Thyroid gland (tissue), 4 donors: ENCODE data around the gene SPATA24.

Experiments
- POLR2A ChIP-seq, 2 donors: fragments of 450-650 bp; IDR thresholded peaks; one replicate each; pipeline ENCODE4 v1.6.1; 2017; ENCODE audit warnings: antibody characterized with exemption in 2 of 2, mild to moderate bottlenecking in 2 of 2, moderate library complexity in 1 of 2
- TF ChIP-seq, protein P1 (sequence below), 6 experiments: fragments of 200-600 bp in 3 of 6; fragments of 450-650 bp in 3 of 6; sonication (generic) in 3 of 6; IDR thresholded peaks; one replicate each; pipeline ENCODE4 v1.5.1; 2016 to 2019; ENCODE audit warnings: antibody characterized with exemption in 6 of 6, mild to moderate bottlenecking in 2 of 6, inconsistent platforms in 1 of 6, moderate library complexity in 1 of 6

DNA sequence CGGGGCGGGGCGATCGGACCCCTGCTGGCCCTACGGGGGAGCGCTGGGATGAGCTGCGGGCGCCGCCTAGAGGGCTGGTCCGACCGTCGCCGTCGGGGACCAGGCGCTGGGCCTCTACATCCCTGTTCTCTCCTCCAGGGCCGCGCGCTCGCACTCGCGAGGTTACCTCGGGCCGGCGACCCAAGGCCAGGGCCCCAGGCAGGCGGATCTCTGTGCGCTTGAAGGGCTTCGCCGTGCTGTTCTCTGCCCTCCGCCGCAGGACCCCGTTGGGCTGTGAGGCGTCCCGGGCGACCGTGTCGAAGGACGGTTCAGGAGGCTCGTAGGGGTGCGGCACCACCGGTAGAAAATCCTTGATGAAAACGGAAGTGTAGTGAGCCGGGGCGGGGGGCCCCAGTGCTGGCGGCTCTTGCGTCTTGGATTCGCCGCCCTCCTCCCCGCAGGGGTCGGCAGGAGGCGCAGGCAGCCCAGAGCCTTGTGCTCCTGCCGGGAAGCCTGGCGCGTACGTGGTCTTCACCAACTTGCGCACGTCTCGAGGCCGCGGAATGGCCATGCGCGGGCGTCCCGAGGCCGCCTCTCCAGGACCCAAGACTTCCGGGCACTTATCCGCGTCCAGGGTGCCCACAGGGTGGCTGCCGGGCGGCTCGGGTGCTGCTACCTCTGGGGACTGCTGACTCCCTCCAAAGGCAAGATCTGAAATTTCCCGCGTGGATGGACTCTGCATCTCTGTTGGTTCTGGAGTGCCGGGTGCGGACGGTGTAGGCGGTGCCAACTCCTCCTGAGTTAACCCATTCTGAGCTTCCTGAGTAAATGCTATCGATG lies 11.0 kb downstream of the SPATA24 start:
- TF ChIP-seq, protein P1, sequence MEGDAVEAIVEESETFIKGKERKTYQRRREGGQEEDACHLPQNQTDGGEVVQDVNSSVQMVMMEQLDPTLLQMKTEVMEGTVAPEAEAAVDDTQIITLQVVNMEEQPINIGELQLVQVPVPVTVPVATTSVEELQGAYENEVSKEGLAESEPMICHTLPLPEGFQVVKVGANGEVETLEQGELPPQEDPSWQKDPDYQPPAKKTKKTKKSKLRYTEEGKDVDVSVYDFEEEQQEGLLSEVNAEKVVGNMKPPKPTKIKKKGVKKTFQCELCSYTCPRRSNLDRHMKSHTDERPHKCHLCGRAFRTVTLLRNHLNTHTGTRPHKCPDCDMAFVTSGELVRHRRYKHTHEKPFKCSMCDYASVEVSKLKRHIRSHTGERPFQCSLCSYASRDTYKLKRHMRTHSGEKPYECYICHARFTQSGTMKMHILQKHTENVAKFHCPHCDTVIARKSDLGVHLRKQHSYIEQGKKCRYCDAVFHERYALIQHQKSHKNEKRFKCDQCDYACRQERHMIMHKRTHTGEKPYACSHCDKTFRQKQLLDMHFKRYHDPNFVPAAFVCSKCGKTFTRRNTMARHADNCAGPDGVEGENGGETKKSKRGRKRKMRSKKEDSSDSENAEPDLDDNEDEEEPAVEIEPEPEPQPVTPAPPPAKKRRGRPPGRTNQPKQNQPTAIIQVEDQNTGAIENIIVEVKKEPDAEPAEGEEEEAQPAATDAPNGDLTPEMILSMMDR (IDR thresholded peaks at IDR 0.05), result peak in 5 of 6 experiments; percentile 21 to 62 (median 44)
- no peak for TF ChIP-seq POLR2A (IDR thresholded peaks at IDR 0.05)
